PFSK-1 (cell line): ENCODE measurements around the gene PLEKHG3.

Experiments used
- FOXP2 ChIP-seq: optimal IDR thresholded peaks from 2 replicates; pipeline ENCODE3; 2011; ENCODE audit warnings: borderline replicate concordance, control low read depth, inconsistent platforms; ENCODE audit not compliant: insufficient read depth; ENCODE audit errors: extremely low read length, extremely low read depth
- SIN3A ChIP-seq: IDR thresholded peaks from 2 replicates; pipeline ENCODE4 v1.6.1; 2012; ENCODE audit warnings: mild to moderate bottlenecking, low read length, moderate library complexity, borderline replicate concordance; ENCODE audit not compliant: insufficient read depth
- TAF1 ChIP-seq: IDR thresholded peaks from 2 replicates; pipeline ENCODE4 v1.6.1; 2012; ENCODE audit warnings: low read length, control low read depth, borderline replicate concordance; ENCODE audit not compliant: insufficient read depth

GRCh38 chr14:64730061-64730440 lies 25.8 kb downstream of the PLEKHG3 start:
- TF ChIP-seq SIN3A (no peak), FOXP2 (no peak), TAF1 (no peak)
